ENCODE data around the gene MEN1.

MEN1 gene

DNA sequence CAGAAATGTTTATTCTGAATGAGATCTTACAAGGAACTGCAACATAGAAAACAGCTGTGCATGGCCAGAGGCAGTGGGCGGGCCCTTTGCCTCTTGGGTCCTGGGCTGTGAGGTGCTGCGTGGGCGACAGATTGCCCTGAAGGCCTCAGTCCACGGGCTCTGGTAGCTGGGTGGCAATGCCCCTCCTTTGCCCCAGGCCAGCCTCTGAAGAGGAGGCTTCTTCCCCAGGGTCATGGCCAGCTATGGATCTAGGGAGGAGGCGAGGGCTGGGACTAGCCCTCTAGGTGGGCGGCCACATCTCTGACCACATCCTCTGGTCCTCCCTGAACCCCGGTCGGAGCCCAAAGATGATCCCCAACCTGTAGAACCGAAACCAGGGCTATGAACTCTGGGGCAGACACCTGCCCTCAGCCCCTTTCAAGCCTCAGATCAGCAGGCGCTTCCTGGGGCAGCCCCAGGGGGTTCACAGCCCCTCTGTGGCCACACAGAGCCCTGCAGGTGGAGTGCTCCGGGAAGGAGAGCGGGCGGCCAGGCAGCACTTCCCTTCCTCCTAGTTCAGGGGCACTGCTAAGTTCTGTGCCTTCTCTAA is 40.7 kb upstream of the MEN1 start:
- no peak overlapping the region for H3K27ac ChIP-seq (ENCODE audit: extremely low read depth, low read depth, low read length)
- TF ChIP-seq SP2 (tag by site-specific recombination; IDR thresholded peaks at IDR 0.05) (peak; percentile 30), ZNF335 (tag by site-specific recombination; conservative IDR thresholded peaks at IDR 0.05) (peak; percentile 55), ZIC2 (tag by site-specific recombination; IDR thresholded peaks at IDR 0.05) (peak; percentile 53), ZNF514 (tag by site-specific recombination; IDR thresholded peaks at IDR 0.05) (no peak), ZFHX2 (tag by site-specific recombination; conservative IDR thresholded peaks at IDR 0.05) (peak; percentile 61)
- H3K9me3 ChIP-seq (ENCODE audit: control insufficient read depth, insufficient read depth, low read depth, low read length): no peaks in the 10 kb centered on the region
- POLR2A ChIA-PET: interaction anchor here (0.7 to 1.2 kb wide), 2 partner anchors 29 to 73 kb away, joined by 3 read pairs; no protein-coding TSS in a partner anchor
- peaks cover 0 to 16% of the 10 kb centered on the region in 2 experiments; a peak in 1 of 3 replicates for H3K36me3 ChIP-seq (ENCODE audit: control insufficient read depth in 2 of 2, insufficient read depth in 1 of 2, low read length in 2 of 2)
- no peak overlapping the region for H3K4me3 ChIP-seq (ENCODE audit: low read depth, low read length)
- CTCF ChIA-PET: interaction anchor here (0.6 to 8.0 kb wide), 6 partner anchors 13 to 1064 kb away, joined by 3 to 83 read pairs (median 4); partner anchors contain the start of gene RASGRP2
- no peaks in the 10 kb centered on the region for H3K4me1 ChIP-seq (ENCODE audit: control insufficient read depth, insufficient read depth, low read length)

- POLR2A ChIA-PET: interaction anchor here (0.6 to 1.0 kb wide), 3 partner anchors 71 to 1010 kb away, joined by 3 to 6 read pairs (median 5); no protein-coding TSS in a partner anchor
- no peak for TF ChIP-seq ZNF510 (tag by site-specific recombination; IDR thresholded peaks at IDR 0.05; ENCODE audit: insufficient replicate concordance)
- peak; percentile 76 for TF ChIP-seq ZIC2 (tag by site-specific recombination; IDR thresholded peaks at IDR 0.05)
- TF ChIP-seq ZNF341 (tag by site-specific recombination; IDR thresholded peaks at IDR 0.05; ENCODE audit: low read depth): no peak
- no peak for TF ChIP-seq MZF1 (tag by site-specific recombination; IDR thresholded peaks at IDR 0.05; ENCODE audit: borderline replicate concordance)
- TF ChIP-seq SP7 (tag by site-specific recombination; IDR thresholded peaks at IDR 0.05): no peak
- no peak for TF ChIP-seq ZNF48 (tag by site-specific recombination; IDR thresholded peaks at IDR 0.05)
- CTCF ChIA-PET: interaction anchor here (1.0 to 8.0 kb wide), 9 partner anchors 13 to 269 kb away, joined by 3 to 111 read pairs (median 5); no protein-coding TSS in a partner anchor
- H3K36me3 ChIP-seq (ENCODE audit: control insufficient read depth in 2 of 2, insufficient read depth in 1 of 2, low read length in 2 of 2): peaks cover 0 to 13% of the 10 kb centered on the region in 2 experiments; a peak in 1 of 3 replicates
- H3K4me3 ChIP-seq (ENCODE audit: low read depth, low read length): no peak overlapping the region
- H3K4me1 ChIP-seq (ENCODE audit: control insufficient read depth, insufficient read depth, low read length): no peaks in the 10 kb centered on the region
- no peak overlapping the region for H3K27ac ChIP-seq (ENCODE audit: extremely low read depth, low read depth, low read length)
- no peaks in the 10 kb centered on the region for H3K9me3 ChIP-seq (ENCODE audit: control insufficient read depth, insufficient read depth, low read depth, low read length)
These were observed 39.4 kb upstream of the MEN1 start for GRCh38 chr11:64849598-64850356.

GRCh38 chr11:64848826-64849597 is 38.7 kb upstream of the MEN1 start:
- H3K9me3 ChIP-seq (ENCODE audit: control insufficient read depth, insufficient read depth, low read depth, low read length): no peaks in the 10 kb centered on the region
- ChIA-PET POLR2A (interaction anchor here (1.0 to 1.4 kb wide), 2 partner anchors 29 to 70 kb away, joined by 3 to 6 read pairs; partner anchors contain the start of gene EHD1), CTCF (interaction anchor here (0.7 to 8.0 kb wide), 16 partner anchors 14 to 270 kb away, joined by 3 to 111 read pairs (median 4); partner anchors contain the start of genes BATF2 and EHD1)
- no peak for TF ChIP-seq ZNF248 (tag by site-specific recombination; IDR thresholded peaks at IDR 0.05)
- TF ChIP-seq BCL11A (tag by site-specific recombination; IDR thresholded peaks at IDR 0.05; ENCODE audit: low read depth): no peak
- TF ChIP-seq ZNF292 (tag by site-specific recombination; IDR thresholded peaks at IDR 0.05; ENCODE audit: borderline replicate concordance, low read depth): no peak
- TF ChIP-seq ZSCAN16 (tag by site-specific recombination; IDR thresholded peaks at IDR 0.05): no peak
- TF ChIP-seq, protein P1, sequence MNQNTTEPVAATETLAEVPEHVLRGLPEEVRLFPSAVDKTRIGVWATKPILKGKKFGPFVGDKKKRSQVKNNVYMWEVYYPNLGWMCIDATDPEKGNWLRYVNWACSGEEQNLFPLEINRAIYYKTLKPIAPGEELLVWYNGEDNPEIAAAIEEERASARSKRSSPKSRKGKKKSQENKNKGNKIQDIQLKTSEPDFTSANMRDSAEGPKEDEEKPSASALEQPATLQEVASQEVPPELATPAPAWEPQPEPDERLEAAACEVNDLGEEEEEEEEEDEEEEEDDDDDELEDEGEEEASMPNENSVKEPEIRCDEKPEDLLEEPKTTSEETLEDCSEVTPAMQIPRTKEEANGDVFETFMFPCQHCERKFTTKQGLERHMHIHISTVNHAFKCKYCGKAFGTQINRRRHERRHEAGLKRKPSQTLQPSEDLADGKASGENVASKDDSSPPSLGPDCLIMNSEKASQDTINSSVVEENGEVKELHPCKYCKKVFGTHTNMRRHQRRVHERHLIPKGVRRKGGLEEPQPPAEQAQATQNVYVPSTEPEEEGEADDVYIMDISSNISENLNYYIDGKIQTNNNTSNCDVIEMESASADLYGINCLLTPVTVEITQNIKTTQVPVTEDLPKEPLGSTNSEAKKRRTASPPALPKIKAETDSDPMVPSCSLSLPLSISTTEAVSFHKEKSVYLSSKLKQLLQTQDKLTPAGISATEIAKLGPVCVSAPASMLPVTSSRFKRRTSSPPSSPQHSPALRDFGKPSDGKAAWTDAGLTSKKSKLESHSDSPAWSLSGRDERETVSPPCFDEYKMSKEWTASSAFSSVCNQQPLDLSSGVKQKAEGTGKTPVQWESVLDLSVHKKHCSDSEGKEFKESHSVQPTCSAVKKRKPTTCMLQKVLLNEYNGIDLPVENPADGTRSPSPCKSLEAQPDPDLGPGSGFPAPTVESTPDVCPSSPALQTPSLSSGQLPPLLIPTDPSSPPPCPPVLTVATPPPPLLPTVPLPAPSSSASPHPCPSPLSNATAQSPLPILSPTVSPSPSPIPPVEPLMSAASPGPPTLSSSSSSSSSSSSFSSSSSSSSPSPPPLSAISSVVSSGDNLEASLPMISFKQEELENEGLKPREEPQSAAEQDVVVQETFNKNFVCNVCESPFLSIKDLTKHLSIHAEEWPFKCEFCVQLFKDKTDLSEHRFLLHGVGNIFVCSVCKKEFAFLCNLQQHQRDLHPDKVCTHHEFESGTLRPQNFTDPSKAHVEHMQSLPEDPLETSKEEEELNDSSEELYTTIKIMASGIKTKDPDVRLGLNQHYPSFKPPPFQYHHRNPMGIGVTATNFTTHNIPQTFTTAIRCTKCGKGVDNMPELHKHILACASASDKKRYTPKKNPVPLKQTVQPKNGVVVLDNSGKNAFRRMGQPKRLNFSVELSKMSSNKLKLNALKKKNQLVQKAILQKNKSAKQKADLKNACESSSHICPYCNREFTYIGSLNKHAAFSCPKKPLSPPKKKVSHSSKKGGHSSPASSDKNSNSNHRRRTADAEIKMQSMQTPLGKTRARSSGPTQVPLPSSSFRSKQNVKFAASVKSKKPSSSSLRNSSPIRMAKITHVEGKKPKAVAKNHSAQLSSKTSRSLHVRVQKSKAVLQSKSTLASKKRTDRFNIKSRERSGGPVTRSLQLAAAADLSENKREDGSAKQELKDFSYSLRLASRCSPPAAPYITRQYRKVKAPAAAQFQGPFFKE (tag by site-specific recombination; IDR thresholded peaks at IDR 0.05; ENCODE audit: borderline replicate concordance): no peak
- H3K4me3 ChIP-seq (ENCODE audit: low read depth, low read length): no peak overlapping the region
- H3K27ac ChIP-seq (ENCODE audit: extremely low read depth, low read depth, low read length): no peak overlapping the region
- H3K4me1 ChIP-seq (ENCODE audit: control insufficient read depth, insufficient read depth, low read length): no peaks in the 10 kb centered on the region
- H3K36me3 ChIP-seq (ENCODE audit: control insufficient read depth in 2 of 2, insufficient read depth in 1 of 2, low read length in 2 of 2): peaks cover 0 to 5% of the 10 kb centered on the region in 2 experiments; a peak in 1 of 3 replicates

Measured in HEK293 (cell line).